K562 (cell line): ENCODE data around the gene CAMK1D. TPM values are rescaled to one million over a fixed set of nuclear protein-coding genes. Genes with fewer than 3 reads are reported as not detected.

ENCODE experiments used
- ATAC-seq: fragments of 200-7000 bp; cut with Tn5 transposase; 3 replicates; pipeline ENCODE4 v1.9.1; 2020; ENCODE audit warnings: moderate library complexity
- BruUV-seq: library from RNA; stranded (reverse); fragments of 400-500 nt; replicated peaks from 2 replicates; lab custom pipeline; 2021; lab: Mats Ljungman, UMichigan
- CTCF ChIA-PET: fragments of 300-600 bp; formaldehyde crosslinking; extraction: SDS; loops from one replicate; lab custom pipeline; 2021; ENCODE audit warnings: low intra/inter-chr PET ratio; lab: Yijun Ruan, JAX
- POLR2A ChIA-PET: fragments of 300-600, 350-650 bp; sonication (Branson Sonifier 250); formaldehyde crosslinking; extraction: SDS; loops from one replicate; lab custom pipeline; 2021; ENCODE audit warnings: antibody characterized with exemption, inconsistent platforms; lab: Yijun Ruan, JAX
- DNase-seq, 4 experiments: peaks; one replicate each; pipeline versions ENCODE4 v3.0.0 to v3.0.0-alpha.2; 2011 to 2018; ENCODE audit warnings: low spot score in 3 of 4, mixed read lengths in 3 of 4; ENCODE audit errors: extremely low read depth in 1 of 4
- FAIRE-seq: peaks from 2 replicates; lab custom pipeline; 2011; peaks lifted over from hg19 to GRCh38; lab: Jason Lieb, UNC
- H2AFZ ChIP-seq: 2 replicates; pipeline ENCODE4 v1.6.0; 2011; ENCODE audit warnings: low read depth, low read length, control low read depth, inconsistent platforms
- H3K27ac ChIP-seq: fragments of 200-600 bp; 3 replicates; pipeline ENCODE4 v1.8.0; 2011; ENCODE audit warnings: low read depth, mild to moderate bottlenecking, control low read depth, inconsistent platforms, low read length, moderate library complexity, mixed read lengths; ENCODE audit errors: extremely low read depth
- H3K27me3 ChIP-seq, 2 experiments: fragments of 300-600 bp in 1 of 2; 2 replicates in 1 of 2; 3 replicates in 1 of 2; pipeline versions ENCODE4 v1.6.0 to v1.8.0; 2011; ENCODE audit warnings: inconsistent platforms in 2 of 2, low read length in 2 of 2, mild to moderate bottlenecking in 1 of 2, mixed read lengths in 1 of 2, moderate library complexity in 1 of 2; ENCODE audit not compliant: control insufficient read depth in 2 of 2, insufficient read depth in 2 of 2
- H3K36me3 ChIP-seq: fragments of 300-600 bp; 3 replicates; pipeline ENCODE4 v1.8.0; 2011; ENCODE audit warnings: mild to moderate bottlenecking, low read length, inconsistent platforms; ENCODE audit not compliant: control insufficient read depth, insufficient read depth
- H3K4me1 ChIP-seq, 2 experiments: fragments of 200-600 bp in 1 of 2; replicated peaks in 1 of 2; 2 replicates in 1 of 2; 3 replicates in 1 of 2; pipeline versions ENCODE4 v1.5.1 to v1.8.0; 2011; ENCODE audit warnings: inconsistent platforms in 2 of 2, low read length in 2 of 2, mild to moderate bottlenecking in 1 of 2, mixed read lengths in 1 of 2, moderate library complexity in 1 of 2; ENCODE audit not compliant: control insufficient read depth in 2 of 2, insufficient read depth in 2 of 2
- H3K4me2 ChIP-seq: 2 replicates; pipeline ENCODE4 v1.6.1; 2011; ENCODE audit warnings: low read length, control low read depth, inconsistent platforms, mixed read lengths; ENCODE audit not compliant: insufficient read depth
- H3K4me3 ChIP-seq: fragments of 200-600 bp; sonication (generic), shearing (Covaris generic); 2 replicates; pipeline ENCODE4 v1.5.1; 2016; ENCODE audit warnings: control low read depth, inconsistent platforms
- H3K79me2 ChIP-seq: fragments of 200-600 bp; 3 replicates; pipeline ENCODE4 v1.8.0; 2011; ENCODE audit warnings: low read length, inconsistent platforms; ENCODE audit not compliant: control insufficient read depth, insufficient read depth
- H3K9ac ChIP-seq, 2 experiments: 2 replicates each; pipeline versions ENCODE4 v1.6.0 to v1.6.1; 2011; ENCODE audit warnings: low read depth in 2 of 2, low read length in 2 of 2, control low read depth in 1 of 2, inconsistent platforms in 1 of 2, mild to moderate bottlenecking in 1 of 2, mixed read lengths in 1 of 2; ENCODE audit not compliant: insufficient read depth in 1 of 2
- H3K9me1 ChIP-seq: one replicate; pipeline ENCODE4 v1.6.0; 2011; ENCODE audit warnings: inconsistent platforms, mild to moderate bottlenecking, low read length, moderate library complexity; ENCODE audit not compliant: control insufficient read depth, insufficient read depth
- H3K9me3 ChIP-seq: replicated peaks from 2 replicates; pipeline ENCODE4 v1.5.1; 2011; ENCODE audit warnings: low read depth, low read length, inconsistent platforms; ENCODE audit not compliant: control insufficient read depth, insufficient read depth
- H4K20me1 ChIP-seq: replicated peaks from 2 replicates; pipeline ENCODE4 v1.6.1; 2011; ENCODE audit warnings: low read length, inconsistent platforms, mixed read lengths; ENCODE audit not compliant: control insufficient read depth, insufficient read depth
- ARID2 ChIP-seq: fragments of 450-650 bp; IDR thresholded peaks from 2 replicates; pipeline ENCODE4 v1.6.1; 2017; ENCODE audit warnings: antibody characterized with exemption, mild to moderate bottlenecking
- ESRRA ChIP-seq: fragments of 450-650 bp; IDR thresholded peaks from 2 replicates; pipeline ENCODE4 v1.6.1; 2014; ENCODE audit warnings: low read depth, mild to moderate bottlenecking, moderate library complexity, borderline replicate concordance
- GTF2E2 ChIP-seq: fragments of 200-800 bp; sonication (Bioruptor generic); IDR thresholded peaks from 2 replicates; pipeline ENCODE4 v1.6.1; 2016; ENCODE audit warnings: missing genetic modification characterization, missing compliant biosample characterization
- NFYB ChIP-seq: IDR thresholded peaks from 2 replicates; pipeline ENCODE4 v1.6.1; 2011; ENCODE audit warnings: mild to moderate bottlenecking, moderate library complexity; ENCODE audit not compliant: insufficient read length; ENCODE audit errors: extremely low read depth
- POLR2A ChIP-seq: fragments of 450-650 bp; conservative IDR thresholded peaks from 2 replicates; pipeline ENCODE4 v1.6.1; 2016
- SIN3A ChIP-seq, 2 experiments: fragments of 150-350 bp in 1 of 2; IDR thresholded peaks; 2 replicates each; pipeline ENCODE4 v1.6.1; 2011 to 2016; ENCODE audit warnings: borderline replicate concordance in 2 of 2, low read depth in 2 of 2, low read length in 2 of 2, mild to moderate bottlenecking in 2 of 2, moderate library complexity in 2 of 2; ENCODE audit not compliant: control insufficient read depth in 1 of 2
- U2AF1 ChIP-seq: fragments of 200-400 bp; formaldehyde crosslinking; optimal IDR thresholded peaks from 2 replicates; pipeline ENCODE3; 2017; ENCODE audit warnings: mild to moderate bottlenecking, low read depth, low read length, moderate library complexity
- ZNF121 ChIP-seq: sonication (generic); formaldehyde crosslinking; conservative IDR thresholded peaks from 2 replicates; pipeline ENCODE4 v1.8.0; 2022; ENCODE audit warnings: missing genetic modification reagents
- ZNF212 ChIP-seq: fragments of 450-650 bp; formaldehyde crosslinking; IDR thresholded peaks from 2 replicates; pipeline ENCODE4 v1.4.0; 2020; ENCODE audit warnings: mild to moderate bottlenecking
- ZNF280B ChIP-seq: fragments of 250-450 bp; sonication (Bioruptor Pico); IDR thresholded peaks from 2 replicates; pipeline ENCODE4 v1.5.1; 2021; ENCODE audit warnings: mild to moderate bottlenecking
- ZNF507 ChIP-seq: conservative IDR thresholded peaks from 2 replicates; pipeline ENCODE4 v1.6.1; 2017; ENCODE audit warnings: missing genetic modification characterization, missing compliant biosample characterization
- WGBS: fragments of 100-300 bp; shearing (Covaris generic); methylation state at CpG from one replicate; pipeline ENCODE4 v1.1.6; 2016; ENCODE audit warnings: low coverage, mixed read lengths; ENCODE audit not compliant: insufficient coverage; ENCODE audit errors: missing lambda C conversion rate; 5-methylcytosine and 5-hydroxymethylcytosine counted together
- in situ Hi-C: fragments of 300-500 bp; cut with MboI; formaldehyde crosslinking; loops from 4 replicates; pipeline ENCODE4 v1.15.0; 2018; ENCODE audit warnings: inconsistent platforms, mixed read lengths
- intact Hi-C: fragments of 100-400 bp; cut with micrococcal nuclease; formaldehyde crosslinking; loops from 2 replicates; pipeline ENCODE4 v1.14.2; 2022
- polyA plus RNA-seq, 8 experiments: library from polyadenylated mRNA; depleted of rRNA in 4 of 8; stranded (reverse) in 5 of 8; unstranded in 3 of 8; fragments of >200 nt; fragmentation: Nextera tagmentation in 2 of 8; fragmentation: Illumina TruSeq in 1 of 8; extraction: Ambion mirVana in 2 of 8; extraction: Trizol in 1 of 8; gene quantifications; 2 replicates each; pipeline versions ENCODE4 v1.2.1 to v1.2.3, GENCODE V29; 2011 to 2014; ENCODE audit warnings: inconsistent platforms in 1 of 8, missing spikeins in 1 of 8
- total RNA-seq, 7 experiments: library from RNA; depleted of rRNA in 6 of 7; stranded (reverse); fragments of >200 nt in 6 of 7; fragmentation: Illumina TruSeq in 2 of 7; extraction: Trizol in 2 of 7; gene quantifications; 2 replicates each; pipeline versions ENCODE4 v1.2.1 to v1.2.3, GENCODE V29; 2011 to 2021; ENCODE audit warnings: low replicate concordance in 1 of 7
- TF ChIP-seq, protein P1 (sequence below): fragments of 450-650 bp; formaldehyde crosslinking; IDR thresholded peaks from 2 replicates; pipeline ENCODE4 v1.4.0; 2022; ENCODE audit warnings: mild to moderate bottlenecking, moderate library complexity
- TF ChIP-seq, protein P2 (sequence below): fragments of 250-450 bp; sonication (Bioruptor Pico); IDR thresholded peaks from 2 replicates; pipeline ENCODE4 v1.5.0; 2021; ENCODE audit warnings: mild to moderate bottlenecking, moderate library complexity

CAMK1D gene
- total and polyA plus RNA-seq, 9 of the 15 experiments (the other 6 are each of a cell fraction or from before 2014, with no cell fraction given) = 0.12 to 0.24 (median 0.20) TPM; not detected in 5

- intact Hi-C loops (no loop called here), in situ Hi-C loops (no loop called here)
- Histone ChIP-seq H3K36me3 (no peaks in the 10 kb centered on the region), H3K4me2 (no peak overlapping the region), H3K79me2 (no peaks in the 10 kb centered on the region), H3K9me3 (no peaks in the 10 kb centered on the region), H3K9ac (no peak overlapping the region), H3K4me1 (no peaks in the 10 kb centered on the region), H3K4me3 (no peak overlapping the region), H3K9me1 (no peaks in the 10 kb centered on the region), H2AFZ (no peak overlapping the region), H4K20me1 (no peaks in the 10 kb centered on the region; the same call in 1 of the 2 replicates), H3K27ac (no peak overlapping the region), H3K27me3 (peaks cover 26 to 62% of the 10 kb centered on the region in 2 experiments; a peak in 3 of 5 replicates)
- TF ChIP-seq, protein P1, sequence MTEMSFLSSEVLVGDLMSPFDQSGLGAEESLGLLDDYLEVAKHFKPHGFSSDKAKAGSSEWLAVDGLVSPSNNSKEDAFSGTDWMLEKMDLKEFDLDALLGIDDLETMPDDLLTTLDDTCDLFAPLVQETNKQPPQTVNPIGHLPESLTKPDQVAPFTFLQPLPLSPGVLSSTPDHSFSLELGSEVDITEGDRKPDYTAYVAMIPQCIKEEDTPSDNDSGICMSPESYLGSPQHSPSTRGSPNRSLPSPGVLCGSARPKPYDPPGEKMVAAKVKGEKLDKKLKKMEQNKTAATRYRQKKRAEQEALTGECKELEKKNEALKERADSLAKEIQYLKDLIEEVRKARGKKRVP = no peak
- TF ChIP-seq ESRRA (no peak), ZNF507 (tag) (no peak), GTF2E2 (tag) (no peak), NFYB (no peak), ZNF212 (no peak), U2AF1 (no peak), SIN3A (IDR thresholded peaks at IDR 0.05; ENCODE audit: borderline replicate concordance in 2 of 2, control insufficient read depth in 1 of 2, low read depth in 2 of 2, low read length in 2 of 2) (no peak), ZNF280B (CRISPR knock-in tag) (no peak), POLR2A (no peak), ARID2 (no peak), ZNF121 (CRISPR knock-in tag) (no peak)
- TF ChIP-seq, protein P2, sequence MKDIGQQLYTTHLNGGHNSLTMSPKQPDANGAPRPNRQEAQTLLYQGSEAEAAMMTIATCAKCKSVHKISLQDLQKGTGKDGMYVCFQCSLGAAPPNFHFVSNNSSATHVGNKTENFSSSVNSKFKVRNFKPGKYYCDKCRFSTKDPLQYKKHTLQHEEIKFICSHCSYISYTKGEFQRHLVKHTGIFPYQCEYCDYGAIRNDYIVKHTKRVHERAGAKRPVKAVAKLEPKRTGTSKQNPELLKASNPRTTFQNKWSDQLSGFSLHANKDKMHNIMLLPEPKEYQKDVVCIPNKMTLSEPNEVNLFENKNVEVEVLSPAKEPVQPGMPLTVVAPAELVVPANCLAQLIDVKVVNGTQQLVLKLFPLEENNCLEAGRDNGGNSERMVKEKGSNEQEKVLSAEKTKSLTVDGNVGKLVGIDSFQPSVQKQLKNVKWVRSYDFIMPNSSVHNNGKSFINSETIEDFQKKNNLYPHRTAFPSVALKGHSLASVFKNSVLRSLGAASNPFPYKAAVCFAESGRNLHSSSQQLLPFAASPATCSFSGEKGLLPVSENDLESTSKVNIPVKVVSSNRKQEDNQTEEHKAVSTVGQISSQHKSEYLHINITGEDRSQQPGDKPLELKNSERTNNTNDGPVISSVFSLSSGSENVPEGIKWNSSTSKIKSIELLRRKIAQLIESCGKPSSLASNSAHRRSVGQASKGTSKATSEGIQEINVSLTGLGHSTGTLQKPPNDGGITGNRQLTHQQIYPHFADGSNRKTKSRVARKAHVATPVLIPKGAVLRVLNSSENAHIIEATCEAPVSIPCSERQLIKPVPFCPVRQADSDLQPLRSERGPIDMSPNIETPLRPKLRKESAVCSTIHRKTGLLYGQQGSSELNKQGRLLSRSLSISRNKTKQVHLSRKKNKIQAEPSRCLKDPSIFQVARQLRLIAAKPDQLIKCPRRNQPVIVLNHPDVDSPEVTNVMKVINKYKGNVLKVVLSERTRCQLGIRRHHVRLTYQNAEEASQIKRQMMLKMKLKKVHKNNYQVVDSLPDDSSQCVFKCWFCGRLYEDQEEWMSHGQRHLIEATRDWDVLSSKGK (CRISPR knock-in tag) = no peak
- ATAC-seq = no peak
- FAIRE-seq = no peak
- POLR2A ChIA-PET = interaction anchor here (0.6 kb wide), 1 partner anchor 206 kb away, joined by 3 read pairs; no protein-coding TSS in a partner anchor
- no TSS peak for BruUV-seq
- CTCF ChIA-PET = no interaction called here
- no peak for DNase-seq
- 0% methylated on average over 11 of the region's 11 CpGs for WGBS
Observed at GRCh38 chr10:12633776-12634620, 284.7 kb downstream of the CAMK1D start.
